Adrenal gland (tissue), 5 donors: ENCODE data around the gene EHBP1.

Experiments
- CTCF ChIP-seq, 6 experiments: fragments of 450-650 bp in 4 of 6; fragments of 200-600 bp in 2 of 6; sonication (generic) in 1 of 6; IDR thresholded peaks; 1 replicate in 5 of 6; 2 replicates in 1 of 6; pipeline versions ENCODE4 v1.5.1 to v1.8.0; 2016 to 2021; ENCODE audit warnings: antibody characterized with exemption in 6 of 6, mild to moderate bottlenecking in 2 of 6, moderate library complexity in 1 of 6
- POLR2A ChIP-seq, 2 donors: fragments of 450-650 bp; IDR thresholded peaks; one replicate each; pipeline ENCODE4 v1.6.1; 2017; ENCODE audit warnings: antibody characterized with exemption in 2 of 2, mild to moderate bottlenecking in 2 of 2, moderate library complexity in 1 of 2
- donor health status: DM: no; HTN: no; CAD: no.

GRCh38 chr2:63053081-63053888 is 347.8 kb downstream of the EHBP1 start:
- TF ChIP-seq CTCF (IDR thresholded peaks at IDR 0.05) (no peak), POLR2A (IDR thresholded peaks at IDR 0.05) (no peak)
